ENCODE data around the gene JADE1.

- no peak for TF ChIP-seq ZNF10 (CRISPR knock-in tag; IDR thresholded peaks at IDR 0.05; ENCODE audit: borderline replicate concordance, low read depth)
- TF ChIP-seq EZH2 (conservative IDR thresholded peaks at IDR 0.05; ENCODE audit: low read depth, low read length): no peak
- no peak for TF ChIP-seq POLR2A (IDR thresholded peaks at IDR 0.05; ENCODE audit: insufficient read depth in 1 of 2, low read depth in 2 of 2, low read length in 2 of 2)
- no peak for TF ChIP-seq ZNF329 (CRISPR knock-in tag; IDR thresholded peaks at IDR 0.05; ENCODE audit: low read depth)
Observed at GRCh38 chr4:128830906-128831503, 21.5 kb downstream of the JADE1 start.
